Erythroblast (primary cell): ENCODE measurements around the gene SOCS6.

Experiments
- GATA1 ChIP-seq: IDR thresholded peaks from 2 replicates; pipeline ENCODE4 v1.6.1; 2011; ENCODE audit warnings: low read depth, mild to moderate bottlenecking, control low read depth, low read length, moderate library complexity
- POLR2A ChIP-seq: IDR thresholded peaks from 2 replicates; pipeline ENCODE4 v1.6.1; 2011; ENCODE audit warnings: mild to moderate bottlenecking, low read length

DNA sequence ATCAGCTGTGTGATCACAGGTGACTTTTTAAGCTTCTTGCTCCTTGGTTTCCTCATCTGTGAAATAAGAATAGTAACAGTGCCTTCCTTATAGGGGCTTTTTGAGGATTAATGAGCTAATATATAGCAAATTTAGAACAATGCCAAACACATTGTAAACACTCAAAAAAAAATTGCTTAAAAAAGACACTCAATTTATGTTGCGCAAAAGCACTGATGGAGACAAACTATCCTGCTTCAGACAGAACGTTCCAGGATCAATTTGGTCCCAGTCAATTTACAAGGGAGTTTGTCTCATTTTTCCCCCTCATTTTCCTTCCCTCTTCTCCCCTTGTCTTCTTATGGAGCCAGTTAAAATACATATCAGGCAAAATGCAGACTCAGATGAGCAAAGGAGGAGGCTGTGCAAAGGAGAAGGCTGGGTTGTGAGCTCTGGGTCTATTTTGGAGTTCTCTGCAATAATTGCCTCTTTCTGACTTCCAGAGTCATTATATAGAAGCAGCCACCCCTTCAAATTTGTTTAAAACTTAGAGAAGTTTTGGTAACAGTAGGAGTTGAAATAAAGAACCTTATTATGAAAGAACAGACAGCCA lies 83.7 kb downstream of the SOCS6 start:
- TF ChIP-seq POLR2A = no peak
- no peak for TF ChIP-seq GATA1
